ENCODE measurements around the gene AIPL1.

DNA sequence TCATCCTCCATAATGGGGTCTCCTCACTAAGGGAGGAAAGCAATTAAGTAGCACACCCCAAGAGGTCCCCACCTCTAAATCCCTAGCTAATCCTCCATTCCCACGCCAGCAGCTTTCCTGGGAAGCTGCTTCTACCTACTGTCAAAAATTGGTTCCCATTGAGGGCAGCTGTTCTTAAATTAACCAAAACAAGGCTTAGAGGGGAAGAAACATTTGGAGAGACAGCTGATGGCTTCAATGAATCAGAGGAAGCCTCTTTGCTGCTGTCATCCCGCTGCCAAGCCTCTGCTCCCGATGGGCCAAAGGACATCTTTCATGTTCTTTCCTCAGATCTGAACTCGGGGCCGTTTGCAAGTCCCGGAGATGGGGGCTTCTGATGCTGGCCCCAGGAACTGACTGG, 26.6 kb downstream of the AIPL1 start:
- TF ChIP-seq, protein P1, sequence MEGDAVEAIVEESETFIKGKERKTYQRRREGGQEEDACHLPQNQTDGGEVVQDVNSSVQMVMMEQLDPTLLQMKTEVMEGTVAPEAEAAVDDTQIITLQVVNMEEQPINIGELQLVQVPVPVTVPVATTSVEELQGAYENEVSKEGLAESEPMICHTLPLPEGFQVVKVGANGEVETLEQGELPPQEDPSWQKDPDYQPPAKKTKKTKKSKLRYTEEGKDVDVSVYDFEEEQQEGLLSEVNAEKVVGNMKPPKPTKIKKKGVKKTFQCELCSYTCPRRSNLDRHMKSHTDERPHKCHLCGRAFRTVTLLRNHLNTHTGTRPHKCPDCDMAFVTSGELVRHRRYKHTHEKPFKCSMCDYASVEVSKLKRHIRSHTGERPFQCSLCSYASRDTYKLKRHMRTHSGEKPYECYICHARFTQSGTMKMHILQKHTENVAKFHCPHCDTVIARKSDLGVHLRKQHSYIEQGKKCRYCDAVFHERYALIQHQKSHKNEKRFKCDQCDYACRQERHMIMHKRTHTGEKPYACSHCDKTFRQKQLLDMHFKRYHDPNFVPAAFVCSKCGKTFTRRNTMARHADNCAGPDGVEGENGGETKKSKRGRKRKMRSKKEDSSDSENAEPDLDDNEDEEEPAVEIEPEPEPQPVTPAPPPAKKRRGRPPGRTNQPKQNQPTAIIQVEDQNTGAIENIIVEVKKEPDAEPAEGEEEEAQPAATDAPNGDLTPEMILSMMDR (IDR thresholded peaks at IDR 0.05): no peak
- TF ChIP-seq ZFX (IDR thresholded peaks at IDR 0.05; ENCODE audit: borderline replicate concordance): no peak

All from 22Rv1 (cell line).